Left ventricle myocardium inferior (tissue), 1 donor: ENCODE results near the gene PTGDS. TPM values are rescaled to one million over a fixed set of nuclear protein-coding genes. Genes with fewer than 3 reads are reported as not detected.

Experiments used
- DNase-seq: peaks from one replicate; pipeline ENCODE4 v3.0.0-alpha.2; 2020
- H3K27ac ChIP-seq: fragments of 200-600 bp; replicated peaks from 2 replicates; pipeline ENCODE4 v1.8.0; 2021
- H3K27me3 ChIP-seq: fragments of 200-600 bp; 2 replicates; pipeline ENCODE4 v1.8.0; 2021; ENCODE audit warnings: low read depth
- H3K36me3 ChIP-seq: fragments of 200-600 bp; 2 replicates; pipeline ENCODE4 v1.8.0; 2021
- H3K4me1 ChIP-seq: fragments of 200-600 bp; 2 replicates; pipeline ENCODE4 v1.8.0; 2021
- H3K4me3 ChIP-seq: fragments of 200-600 bp; 2 replicates; pipeline ENCODE4 v1.8.0; 2021; ENCODE audit warnings: mild to moderate bottlenecking, moderate library complexity
- H3K9me3 ChIP-seq: fragments of 200-600 bp; replicated peaks from 2 replicates; pipeline ENCODE4 v1.8.0; 2021
- intact Hi-C: fragments of 100-400 bp; cut with micrococcal nuclease; formaldehyde crosslinking; loops from one replicate; pipeline ENCODE4 v1.11.0; 2022
- total RNA-seq: library from RNA; stranded (reverse); fragmentation: NEBNext Ultra II Directional; extraction: Animal tissue kit (Norgen Biotek cat#: 25700); gene quantifications from one replicate; pipeline ENCODE4 v1.2.1, GENCODE V29; 2021
- TF ChIP-seq, protein P1 (sequence below): fragments of 200-600 bp; IDR thresholded peaks from 2 replicates; pipeline ENCODE4 v1.8.0; 2021; ENCODE audit warnings: antibody characterized with exemption, mild to moderate bottlenecking, borderline replicate concordance
- donor health status: DM: no; HTN: yes; CAD: no; lungs with severe emphysema.

The PTGDS gene
- total RNA-seq, 1 donor from 2014 or later, result 3,579 TPM

DNA sequence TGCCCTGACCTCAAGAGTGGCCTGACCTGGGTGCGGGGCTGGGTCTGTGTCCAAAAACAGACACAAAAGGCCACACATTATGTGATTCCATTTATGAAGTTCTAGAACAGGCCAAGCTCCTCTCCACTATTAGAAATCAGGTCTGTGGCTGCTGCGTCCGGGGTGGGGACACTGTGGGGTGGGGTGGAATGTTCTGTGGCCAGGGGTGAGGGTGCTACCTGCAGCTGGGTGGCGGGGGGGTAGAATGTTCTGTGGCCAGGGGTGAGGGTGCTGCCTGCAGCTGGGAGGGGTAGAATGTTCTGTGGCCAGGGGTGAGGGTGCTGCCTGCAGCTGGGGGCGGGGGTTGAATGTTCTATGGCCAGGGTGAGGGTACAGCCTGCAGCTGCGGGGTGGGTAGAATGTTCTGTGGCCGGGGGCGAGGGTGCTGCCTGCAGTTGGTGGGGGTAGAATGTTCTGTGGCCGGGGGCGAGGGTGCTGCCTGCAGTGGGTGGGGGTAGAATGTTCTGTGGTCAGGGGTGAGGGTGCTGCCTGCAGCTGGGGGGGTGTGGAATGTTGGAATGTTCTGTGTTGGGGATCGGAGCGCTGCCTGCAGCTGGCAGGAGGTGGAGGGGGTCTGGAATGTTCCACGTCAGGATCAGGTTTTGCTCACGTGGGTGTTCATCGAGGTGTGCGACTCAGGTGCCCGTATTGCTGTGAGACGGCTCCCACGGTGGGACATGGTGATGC is 16.9 kb upstream of the PTGDS start:
- H3K36me3 ChIP-seq, result no peaks in the 10 kb centered on the region
- intact Hi-C loops, result no loop called here
- no peak for DNase-seq
- H3K4me1 ChIP-seq, result peaks cover 36% of the 10 kb centered on the region
- H3K27ac ChIP-seq, result no peak overlapping the region
- H3K9me3 ChIP-seq, result no peaks in the 10 kb centered on the region
- no peak overlapping the region for H3K4me3 ChIP-seq
- H3K27me3 ChIP-seq, result no peaks in the 10 kb centered on the region
- TF ChIP-seq, protein P1, sequence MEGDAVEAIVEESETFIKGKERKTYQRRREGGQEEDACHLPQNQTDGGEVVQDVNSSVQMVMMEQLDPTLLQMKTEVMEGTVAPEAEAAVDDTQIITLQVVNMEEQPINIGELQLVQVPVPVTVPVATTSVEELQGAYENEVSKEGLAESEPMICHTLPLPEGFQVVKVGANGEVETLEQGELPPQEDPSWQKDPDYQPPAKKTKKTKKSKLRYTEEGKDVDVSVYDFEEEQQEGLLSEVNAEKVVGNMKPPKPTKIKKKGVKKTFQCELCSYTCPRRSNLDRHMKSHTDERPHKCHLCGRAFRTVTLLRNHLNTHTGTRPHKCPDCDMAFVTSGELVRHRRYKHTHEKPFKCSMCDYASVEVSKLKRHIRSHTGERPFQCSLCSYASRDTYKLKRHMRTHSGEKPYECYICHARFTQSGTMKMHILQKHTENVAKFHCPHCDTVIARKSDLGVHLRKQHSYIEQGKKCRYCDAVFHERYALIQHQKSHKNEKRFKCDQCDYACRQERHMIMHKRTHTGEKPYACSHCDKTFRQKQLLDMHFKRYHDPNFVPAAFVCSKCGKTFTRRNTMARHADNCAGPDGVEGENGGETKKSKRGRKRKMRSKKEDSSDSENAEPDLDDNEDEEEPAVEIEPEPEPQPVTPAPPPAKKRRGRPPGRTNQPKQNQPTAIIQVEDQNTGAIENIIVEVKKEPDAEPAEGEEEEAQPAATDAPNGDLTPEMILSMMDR, result no peak

DNA sequence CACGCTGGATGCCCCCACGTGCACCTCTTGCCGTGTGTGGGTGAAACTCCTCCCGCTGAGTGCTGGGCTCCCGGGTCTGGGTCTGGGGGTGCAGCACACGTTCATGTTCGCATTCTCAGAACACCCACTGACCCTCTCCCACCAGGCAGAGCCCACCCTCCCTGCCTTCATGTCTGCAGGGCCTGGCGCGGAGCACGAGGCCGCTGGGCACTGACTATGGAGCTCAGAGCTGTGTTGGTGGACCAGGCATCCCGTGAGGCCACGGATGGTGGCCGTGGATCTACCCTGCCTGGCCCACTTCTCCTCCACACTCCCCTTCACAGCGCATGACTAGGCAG is 16.4 kb upstream of the PTGDS start:
- Histone ChIP-seq H3K36me3 (no peaks in the 10 kb centered on the region), H3K4me1 (peaks cover 39% of the 10 kb centered on the region), H3K27me3 (no peaks in the 10 kb centered on the region), H3K27ac (peak overlapping the region; percentile 64), H3K4me3 (no peak overlapping the region), H3K9me3 (no peaks in the 10 kb centered on the region)
- TF ChIP-seq, protein P1, result no peak
- intact Hi-C loops, result no loop called here
- no peak for DNase-seq

DNA sequence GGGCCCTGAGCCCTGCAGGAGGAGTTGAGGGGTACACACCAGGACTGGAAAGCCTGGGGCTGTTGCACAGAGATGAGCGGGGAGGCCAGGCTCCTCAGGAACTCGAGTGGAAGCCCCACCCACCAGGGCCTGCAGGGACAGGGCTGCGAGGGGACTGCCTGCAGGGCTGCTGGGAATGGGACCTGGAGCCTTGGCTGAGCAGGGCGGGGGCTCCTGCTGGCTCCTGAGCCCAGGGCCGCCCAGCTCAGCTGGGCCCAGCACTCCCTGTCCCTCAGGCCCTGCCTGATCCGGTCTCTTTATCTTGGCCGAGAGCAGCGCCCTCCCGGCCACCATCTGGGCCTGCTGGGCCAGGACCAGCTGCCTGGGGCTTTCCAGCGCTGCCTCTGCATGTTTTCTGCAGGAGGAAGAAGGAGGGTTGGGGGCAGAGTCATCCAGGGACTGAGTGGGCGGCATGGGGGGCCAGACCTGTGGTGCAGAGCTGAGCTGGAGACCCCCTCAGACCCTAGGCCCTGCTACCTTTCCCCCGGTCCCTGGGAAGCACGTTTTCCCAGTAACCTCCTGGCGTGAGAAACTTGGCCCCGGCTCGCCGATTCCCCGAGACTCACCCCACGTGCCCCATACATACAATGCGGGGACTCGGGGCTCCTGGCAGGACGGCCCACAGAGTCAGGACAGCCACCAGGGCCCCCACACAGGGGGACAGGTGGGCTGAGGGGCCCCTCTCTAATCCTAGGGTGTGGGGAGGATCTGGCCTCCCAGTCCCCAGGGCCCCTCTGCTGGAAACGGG is 15.8 kb upstream of the PTGDS start:
- no peaks in the 10 kb centered on the region for H3K9me3 ChIP-seq
- intact Hi-C loops, result no loop called here
- peak overlapping the region; percentile 64 for H3K27ac ChIP-seq
- DNase-seq, result peak; percentile 63
- H3K27me3 ChIP-seq, result no peaks in the 10 kb centered on the region
- H3K4me1 ChIP-seq, result peaks cover 45% of the 10 kb centered on the region
- no peaks in the 10 kb centered on the region for H3K36me3 ChIP-seq
- TF ChIP-seq, protein P1, result no peak
- no peak overlapping the region for H3K4me3 ChIP-seq

DNA sequence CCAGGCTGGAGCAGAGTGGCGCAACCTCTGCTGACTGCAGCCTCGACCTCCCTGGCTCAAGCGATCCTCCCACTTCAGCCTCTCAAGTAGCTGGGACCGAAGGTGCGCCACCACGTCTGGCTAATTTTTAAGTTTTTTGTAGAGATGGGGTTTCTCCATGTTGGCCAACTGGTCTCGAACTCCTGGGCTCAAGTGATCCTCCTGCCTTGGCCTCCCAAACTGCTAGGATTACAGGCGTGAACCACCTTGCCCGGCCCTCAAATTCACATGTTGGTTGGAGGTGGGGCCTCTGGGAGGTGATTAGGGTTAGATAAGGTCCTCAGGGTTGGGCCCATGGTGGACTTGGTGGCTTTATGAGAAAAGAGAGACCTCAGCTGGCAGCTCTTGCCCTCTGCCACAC is 15.1 kb upstream of the PTGDS start:
- no peak overlapping the region for H3K4me3 ChIP-seq
- intact Hi-C loops, result no loop called here
- TF ChIP-seq, protein P1, result no peak
- no peaks in the 10 kb centered on the region for H3K36me3 ChIP-seq
- no peak for DNase-seq
- H3K27me3 ChIP-seq, result no peaks in the 10 kb centered on the region
- H3K4me1 ChIP-seq, result peaks cover 45% of the 10 kb centered on the region
- peak overlapping the region; percentile 64 for H3K27ac ChIP-seq
- H3K9me3 ChIP-seq, result no peaks in the 10 kb centered on the region

DNA sequence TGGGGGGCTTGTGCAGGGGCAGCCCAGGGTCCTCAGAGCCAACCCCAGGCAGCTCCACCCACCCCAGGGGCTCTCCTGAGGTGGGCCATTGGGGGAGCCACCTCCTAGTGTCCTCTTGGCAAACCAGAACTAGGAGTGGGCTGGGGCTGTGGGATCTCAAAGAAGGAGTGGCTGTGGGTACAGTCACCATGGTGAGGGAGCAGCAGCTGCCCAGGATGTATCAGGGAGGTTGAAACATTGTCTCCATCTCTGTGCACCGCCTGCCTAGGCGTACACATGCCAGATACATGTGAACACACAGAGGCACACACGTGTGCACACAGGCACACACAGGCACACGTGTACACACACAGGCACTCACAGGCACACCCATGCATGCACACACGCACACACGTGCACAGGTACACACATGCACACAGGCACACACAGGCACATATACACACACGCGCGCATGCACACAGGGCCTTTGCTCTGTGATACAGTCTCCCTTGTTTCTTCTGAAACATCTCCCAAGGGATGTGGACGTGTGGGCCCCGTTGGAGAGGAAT is 14.5 kb upstream of the PTGDS start:
- DNase-seq, result no peak
- intact Hi-C loops, result no loop called here
- H3K9me3 ChIP-seq, result no peaks in the 10 kb centered on the region
- peaks cover 45% of the 10 kb centered on the region for H3K4me1 ChIP-seq
- TF ChIP-seq, protein P1, result no peak
- H3K27ac ChIP-seq, result no peak overlapping the region
- H3K4me3 ChIP-seq, result no peak overlapping the region
- H3K36me3 ChIP-seq, result no peaks in the 10 kb centered on the region
- H3K27me3 ChIP-seq, result no peaks in the 10 kb centered on the region
